Cardiac muscle cell (in vitro differentiated cells and primary cell): ENCODE results near the gene NCK1. TPM values are rescaled to one million over a fixed set of nuclear protein-coding genes. Genes with fewer than 3 reads are reported as not detected.

ENCODE experiments used
- DNase-seq, 2 donors: peaks; one replicate each; pipeline versions ENCODE4 v3.0.0 to v3.0.0-alpha.2; 2010 to 2017; ENCODE audit warnings: low read depth in 1 of 2, low spot score in 1 of 2
- H3K27ac ChIP-seq: fragments of 200-600 bp; sonication (generic); 2 replicates; pipeline ENCODE4 v1.5.1; 2016
- H3K27me3 ChIP-seq: fragments of 200-600 bp; sonication (generic); 2 replicates; pipeline ENCODE4 v1.6.0; 2016; ENCODE audit warnings: control low read depth
- H3K36me3 ChIP-seq: fragments of 200-600 bp; sonication (generic); 2 replicates; pipeline ENCODE4 v1.5.1; 2016; ENCODE audit warnings: control low read depth
- H3K4me1 ChIP-seq: fragments of 200-600 bp; sonication (generic); 2 replicates; pipeline ENCODE4 v1.8.1; 2017; ENCODE audit warnings: low read depth, mild to moderate bottlenecking, mixed run types
- H3K4me3 ChIP-seq: fragments of 200-600 bp; sonication (generic); 2 replicates; pipeline ENCODE4 v1.5.1; 2016; ENCODE audit warnings: mild to moderate bottlenecking
- H3K9me3 ChIP-seq: fragments of 200-600 bp; sonication (generic); 2 replicates; pipeline ENCODE4 v1.5.1; 2017; ENCODE audit warnings: low read depth, mild to moderate bottlenecking, control low read depth
- CTCF ChIP-seq: IDR thresholded peaks from 2 replicates; pipeline ENCODE4 v1.5.1; 2012; ENCODE audit warnings: low read depth, mild to moderate bottlenecking, low read length
- polyA plus RNA-seq: library from polyadenylated mRNA; unstranded; fragments of >200 nt; fragmentation: Nextera tagmentation; extraction: Ambion mirVana; gene quantifications from 2 replicates; pipeline ENCODE4 v1.2.1, GENCODE V29; 2016
- total RNA-seq: library from RNA; depleted of rRNA; stranded (reverse); fragments of >200 nt; gene quantifications from 2 replicates; pipeline ENCODE4 v1.2.3, GENCODE V29; 2016

The NCK1 gene
- total and polyA plus RNA-seq, 2 experiments from 2014 or later, result 24.6 to 30.3 TPM

- no peaks in the 10 kb centered on the region for H3K36me3 ChIP-seq
- TF ChIP-seq CTCF, result no peak
- no peaks in the 10 kb centered on the region for H3K27me3 ChIP-seq
- no peak for DNase-seq
- H3K4me1 ChIP-seq, result peaks cover 9% of the 10 kb centered on the region
- H3K4me3 ChIP-seq, result no peak overlapping the region
- no peak overlapping the region for H3K27ac ChIP-seq
- H3K9me3 ChIP-seq, result no peaks in the 10 kb centered on the region
These were observed 54.2 kb downstream of the NCK1 start for GRCh38 chr3:136916223-136916622.

- peak in 1 of 2 donors; percentile 31 for DNase-seq
- Histone ChIP-seq H3K27me3 (no peaks in the 10 kb centered on the region), H3K9me3 (no peaks in the 10 kb centered on the region)
These were observed 58.0 kb downstream of the NCK1 start for GRCh38 chr3:136919799-136920580.

GRCh38 chr3:136920904-136921611, 59.0 kb downstream of the NCK1 start:
- TF ChIP-seq CTCF, result no peak

More at GRCh38 chr3:136919799-136920580, 58.0 kb downstream of the NCK1 start:
- Histone ChIP-seq H3K4me1 (peaks cover 9% of the 10 kb centered on the region), H3K36me3 (no peaks in the 10 kb centered on the region), H3K27ac (no peak overlapping the region), H3K4me3 (no peak overlapping the region)
- no peak for TF ChIP-seq CTCF

GRCh38 chr3:136925425-136926190, 63.6 kb downstream of the NCK1 start:
- H3K36me3 ChIP-seq, result peaks cover 13% of the 10 kb centered on the region
- no peak overlapping the region for H3K4me3 ChIP-seq
- H3K27ac ChIP-seq, result no peak overlapping the region
- H3K4me1 ChIP-seq, result no peaks in the 10 kb centered on the region
- H3K27me3 ChIP-seq, result no peaks in the 10 kb centered on the region
- no peak for DNase-seq
- TF ChIP-seq CTCF, result no peak
- no peaks in the 10 kb centered on the region for H3K9me3 ChIP-seq

More at GRCh38 chr3:136920904-136921611, 59.0 kb downstream of the NCK1 start:
- Histone ChIP-seq H3K4me3 (no peak overlapping the region), H3K36me3 (no peaks in the 10 kb centered on the region), H3K9me3 (no peaks in the 10 kb centered on the region), H3K27me3 (no peaks in the 10 kb centered on the region), H3K4me1 (peaks cover 9% of the 10 kb centered on the region), H3K27ac (no peak overlapping the region)
- DNase-seq, result no peak

- no peak for TF ChIP-seq CTCF
- Histone ChIP-seq H3K9me3 (no peaks in the 10 kb centered on the region), H3K36me3 (peaks cover 13% of the 10 kb centered on the region), H3K4me3 (no peak overlapping the region), H3K27ac (no peak overlapping the region), H3K4me1 (no peaks in the 10 kb centered on the region), H3K27me3 (no peaks in the 10 kb centered on the region)
- DNase-seq, result no peak
These were observed 66.2 kb downstream of the NCK1 start for GRCh38 chr3:136928240-136928639.
